Activated T-helper 1 cell treated with anti-CD3 and anti-CD28 coated beads, Interleukin-2, amount 50 U/mL, for 16 hours (primary cell): Measurements from ENCODE around the gene ZNF37A.
"Not testable (repeated sequence)": the region's sequence is repeated elsewhere in the genome, so short reads cannot be mapped to it uniquely, and the experiment has no call there.

Experiments
- DNase-seq, 2 donors: peaks; one replicate each; pipeline ENCODE4 v3.0.0-alpha.2; 2020; ENCODE audit warnings: low read depth in 1 of 2, low spot score in 1 of 2

Gene ZNF37A

DNA sequence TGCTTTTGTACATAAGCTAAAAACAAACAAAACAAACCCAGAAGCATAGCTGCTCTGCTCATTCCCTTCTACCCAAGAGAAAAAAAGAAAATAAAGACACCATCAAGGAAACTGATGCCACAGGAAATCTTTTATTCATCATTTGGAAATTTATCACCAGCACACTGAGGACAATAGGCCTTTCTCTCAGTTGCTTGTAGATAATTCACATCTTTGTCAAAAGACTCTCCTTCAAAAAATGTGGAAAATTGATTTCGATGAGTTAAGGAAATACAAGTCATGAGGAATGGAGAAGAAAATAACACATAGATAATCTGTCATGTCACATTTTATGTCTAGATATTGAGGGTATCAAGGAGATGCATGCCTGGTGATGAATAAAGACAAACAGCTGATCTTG is 53.5 kb downstream of the ZNF37A start:
- DNase-seq = no peak

DNA sequence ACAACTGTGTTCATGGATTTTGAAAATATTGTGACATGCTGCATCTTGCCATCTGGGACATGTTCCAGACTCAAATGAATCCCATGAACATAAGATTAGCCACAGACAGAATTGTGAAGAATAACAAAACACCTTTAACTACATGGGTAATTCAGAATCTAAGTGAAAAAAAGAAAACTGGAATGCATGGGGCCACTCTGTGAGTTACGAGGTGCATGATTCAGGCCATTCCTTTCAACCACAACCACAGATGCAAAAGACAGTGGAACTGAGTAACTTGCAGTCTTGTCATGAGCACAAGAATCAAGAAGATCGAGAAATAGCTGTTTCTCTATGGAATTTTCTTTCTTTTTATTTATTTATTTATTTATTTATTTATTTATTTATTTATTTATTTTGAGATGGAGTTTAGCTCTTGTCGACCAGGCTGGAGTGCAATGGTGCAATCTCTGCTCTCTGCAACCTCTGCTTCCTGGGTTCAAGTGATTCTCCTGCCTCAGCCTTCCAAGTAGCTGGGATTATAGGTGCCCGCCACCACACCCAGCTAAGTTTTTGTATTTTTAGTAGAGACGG is 56.8 kb downstream of the ZNF37A start:
- not testable (repeated sequence) for DNase-seq

GRCh38 chr10:38156416-38157269 is 62.5 kb downstream of the ZNF37A start:
- DNase-seq = no peak

DNA sequence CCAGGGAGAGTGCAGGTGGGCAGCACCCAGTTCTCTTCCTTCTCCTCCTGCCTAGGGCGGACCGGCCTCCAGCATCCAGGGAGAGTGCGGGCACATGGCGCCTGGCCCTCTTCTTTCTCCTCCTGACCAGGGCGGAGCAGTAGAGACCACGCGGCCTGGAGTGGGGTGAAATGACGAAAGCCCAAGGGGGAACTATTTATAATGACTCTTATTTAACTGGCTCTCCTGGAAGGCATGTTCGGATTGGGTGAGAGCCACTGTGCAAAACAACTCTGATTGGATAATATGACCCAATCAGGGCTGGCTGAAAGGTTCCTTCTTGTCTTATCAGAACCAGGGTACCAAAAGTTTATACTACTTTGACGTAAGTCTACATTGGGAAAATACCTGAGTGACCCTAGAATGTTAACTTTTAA is 63.1 kb downstream of the ZNF37A start:
- no peak for DNase-seq

DNA sequence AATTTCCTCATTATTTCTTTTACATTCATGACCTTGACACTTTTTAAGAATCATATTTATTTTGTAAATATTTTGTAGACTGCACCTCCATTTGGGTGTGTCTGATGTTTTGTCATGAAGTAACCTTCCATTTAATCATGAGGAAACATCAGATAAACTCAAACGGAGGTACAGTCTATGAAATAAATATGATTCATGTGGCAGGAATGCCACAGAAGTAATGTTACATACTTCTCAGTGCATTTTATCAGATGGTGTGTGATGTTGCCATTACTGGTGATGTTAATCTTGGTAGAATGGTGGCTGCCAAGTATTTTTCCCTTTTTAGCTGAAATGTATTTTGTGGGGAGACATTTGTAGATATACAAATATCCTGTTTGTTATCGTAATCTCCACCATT is 64.9 kb downstream of the ZNF37A start:
- DNase-seq = no peak

DNA sequence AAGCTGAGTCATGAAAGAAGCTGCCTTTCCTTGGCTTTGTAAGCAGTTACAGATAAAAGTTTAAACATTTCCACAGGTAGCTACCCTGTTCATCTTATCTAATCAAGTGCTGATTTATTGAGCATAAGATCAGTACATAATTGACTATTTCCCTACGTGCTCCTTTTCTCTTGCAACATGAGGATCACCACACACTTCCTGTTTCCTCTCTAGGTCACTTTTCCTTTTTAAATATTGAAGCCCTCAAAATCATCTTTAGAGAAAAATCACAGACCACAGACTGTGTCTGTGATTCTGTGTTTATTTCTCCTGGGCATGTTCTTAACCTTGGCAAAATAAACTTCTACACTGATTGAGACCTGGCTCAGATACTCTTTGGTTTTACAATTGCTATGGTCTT is 69.5 kb downstream of the ZNF37A start:
- no peak for DNase-seq

DNA sequence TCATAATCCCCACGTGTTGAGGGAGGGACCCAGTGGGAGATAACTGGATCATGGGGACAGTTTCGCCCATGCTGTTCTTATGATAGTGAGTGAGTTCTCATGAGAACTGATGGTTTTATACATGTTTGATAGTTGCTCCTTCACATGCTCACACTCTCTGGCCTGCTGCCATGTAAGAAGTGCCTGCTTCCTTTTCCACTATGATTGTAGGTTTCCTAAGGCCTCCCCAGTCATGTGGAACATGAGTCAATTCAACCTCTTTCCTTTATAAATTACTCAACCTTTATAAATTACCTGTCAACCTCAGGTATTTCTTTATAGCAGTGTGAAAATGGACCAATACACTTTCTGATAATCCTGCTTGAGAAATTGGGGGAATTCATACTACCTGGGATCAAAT is 80.2 kb downstream of the ZNF37A start:
- DNase-seq = no peak

DNA sequence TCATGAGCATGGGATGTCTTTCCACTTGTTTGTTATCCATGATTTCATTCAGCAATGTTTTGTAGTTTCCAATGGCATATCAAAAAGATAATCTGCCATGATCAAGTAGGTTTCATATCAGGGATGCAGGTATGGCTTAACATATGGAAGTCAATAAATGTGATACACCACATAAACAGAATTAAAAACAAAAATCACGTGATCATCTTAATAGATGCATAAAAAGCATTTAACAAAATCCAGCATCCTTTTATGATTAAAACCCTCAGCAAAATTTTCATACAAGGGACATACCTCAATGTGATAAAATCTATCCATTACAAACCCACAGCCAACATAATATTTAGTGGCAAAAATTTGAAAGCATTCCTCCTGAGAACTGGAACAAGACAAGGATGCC is 90.3 kb downstream of the ZNF37A start:
- no peak for DNase-seq
